Testis (tissue), 3 donors: Measurements from ENCODE around the gene UNC80. TPM values are rescaled to one million over a fixed set of nuclear protein-coding genes. Genes with fewer than 3 reads are reported as not detected.

Experiments used
- DNase-seq: peaks from one replicate; pipeline ENCODE4 v3.0.0-alpha.2; 2019
- H3K27ac ChIP-seq, 2 donors: fragments of 200-600 bp; sonication (generic); one replicate each; pipeline ENCODE4 v1.5.1; 2019
- H3K27me3 ChIP-seq: fragments of 200-600 bp; sonication (generic); one replicate; pipeline ENCODE4 v1.5.1; 2019
- H3K36me3 ChIP-seq: fragments of 200-600 bp; sonication (generic); one replicate; pipeline ENCODE4 v1.5.1; 2017; ENCODE audit warnings: low read depth; ENCODE audit errors: missing control alignments
- H3K4me1 ChIP-seq: fragments of 200-600 bp; sonication (generic); one replicate; pipeline ENCODE4 v1.5.1; 2019
- H3K4me3 ChIP-seq, 2 donors: fragments of 200-600 bp; sonication (generic); one replicate each; pipeline ENCODE4 v1.5.1; 2017 to 2019
- H3K9me3 ChIP-seq: fragments of 200-600 bp; sonication (generic); one replicate; pipeline ENCODE4 v1.5.1; 2017
- CTCF ChIP-seq, 3 experiments: fragments of 450-650 bp in 2 of 3; fragments of 200-600 bp in 1 of 3; sonication (generic) in 1 of 3; IDR thresholded peaks; one replicate each; pipeline ENCODE4 v1.5.1; 2016 to 2019; ENCODE audit warnings: antibody characterized with exemption in 3 of 3, mild to moderate bottlenecking in 2 of 3, moderate library complexity in 1 of 3
- POLR2A ChIP-seq: fragments of 450-650 bp; IDR thresholded peaks from one replicate; pipeline ENCODE4 v1.6.1; 2017; ENCODE audit warnings: antibody characterized with exemption, mild to moderate bottlenecking, moderate library complexity
- WGBS, 2 donors: methylation state at CpG; one replicate each; pipeline ENCODE4 v1.1.5; 2018; 5-methylcytosine and 5-hydroxymethylcytosine counted together
- intact Hi-C: fragments of 100-400 bp; cut with DNase I; formaldehyde crosslinking; loops from one replicate; pipeline ENCODE4 v1.15.1; 2023; ENCODE audit warnings: low total_unique reads
- polyA plus RNA-seq: library from polyadenylated mRNA; stranded (reverse); fragments of 350-450 nt; fragmentation: Illumina TruSeq; extraction: RNeasy Lipid Tissue Mini Kit (QIAGEN cat#74804); gene quantifications from one replicate; pipeline ENCODE4 v1.2.3, GENCODE V29; 2014; ENCODE audit warnings: low read depth, low replicate concordance; ENCODE audit not compliant: insufficient read depth
- total RNA-seq, 2 donors: library from RNA; depleted of rRNA; stranded (reverse); fragments of >200 nt; gene quantifications; one replicate each; pipeline ENCODE4 v1.2.3, GENCODE V29; 2016

UNC80 gene
- total and polyA plus RNA-seq, 3 donors from 2014 or later = 8.2 to 46.1 (median 34.8) TPM

DNA sequence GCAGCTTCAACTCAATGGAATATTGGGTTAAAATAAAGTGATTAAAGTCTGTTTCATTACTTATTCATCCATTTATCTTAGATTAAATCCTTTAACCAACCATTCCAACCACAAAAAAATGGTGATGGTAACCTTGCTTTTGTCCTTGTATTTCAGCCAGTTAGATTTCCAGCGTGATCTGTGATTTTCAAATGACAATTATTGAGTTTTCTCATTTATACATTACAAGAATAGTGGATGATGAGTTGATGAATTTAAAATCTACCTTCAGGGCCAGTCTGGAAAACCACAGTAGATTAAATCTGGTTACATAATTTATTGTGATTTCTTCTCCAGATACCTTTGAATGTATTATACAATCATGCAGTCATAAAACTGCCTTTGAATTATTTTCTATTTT is 29.7 kb upstream of the UNC80 start:
- Histone ChIP-seq H3K9me3 (no peaks in the 10 kb centered on the region), H3K4me3 (no peak overlapping the region), H3K27me3 (no peaks in the 10 kb centered on the region), H3K27ac (no peak overlapping the region), H3K4me1 (no peaks in the 10 kb centered on the region), H3K36me3 (no peaks in the 10 kb centered on the region)
- TF ChIP-seq CTCF (IDR thresholded peaks at IDR 0.05) (no peak), POLR2A (no peak)
- intact Hi-C loops = no loop called here
- DNase-seq = no peak
- 79 to 85% methylated on average over 1 of the region's 1 CpG for WGBS, 2 donors

- DNase-seq = no peak
- Histone ChIP-seq H3K27me3 (no peaks in the 10 kb centered on the region), H3K4me3 (no peak overlapping the region), H3K4me1 (no peaks in the 10 kb centered on the region), H3K36me3 (no peaks in the 10 kb centered on the region), H3K27ac (no peak overlapping the region), H3K9me3 (no peaks in the 10 kb centered on the region)
- WGBS, 2 donors = 54 to 61% methylated on average over 3 of the region's 3 CpGs
- TF ChIP-seq CTCF (IDR thresholded peaks at IDR 0.05) (no peak), POLR2A (no peak)
- intact Hi-C loops = no loop called here
Observed at GRCh38 chr2:209753020-209753419, 18.6 kb upstream of the UNC80 start.

- H3K27me3 ChIP-seq = no peaks in the 10 kb centered on the region
- TF ChIP-seq POLR2A (no peak), CTCF (IDR thresholded peaks at IDR 0.05) (no peak)
Observed at GRCh38 chr2:209757163-209757562, 14.5 kb upstream of the UNC80 start.

DNA sequence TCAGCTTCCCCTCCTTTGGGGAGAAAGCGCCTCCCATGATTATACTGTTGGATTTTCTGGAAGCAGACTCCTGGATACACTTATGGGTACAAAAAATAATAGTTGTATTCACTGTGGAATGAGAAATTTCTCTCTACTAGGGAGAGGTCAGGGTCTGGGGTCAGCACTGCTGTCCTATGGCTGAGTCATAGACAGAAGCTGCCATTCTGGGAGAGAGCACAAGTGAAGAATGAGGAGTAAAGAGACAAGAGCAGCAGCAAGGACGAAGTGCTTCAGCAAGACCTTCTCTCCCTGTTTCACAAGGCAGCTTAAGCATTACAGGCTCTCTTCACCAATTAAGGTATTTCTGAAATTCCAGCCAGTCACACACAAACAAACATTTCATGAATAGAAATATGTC is 10.1 kb upstream of the UNC80 start:
- DNase-seq = no peak
- H3K9me3 ChIP-seq = no peaks in the 10 kb centered on the region
- H3K4me1 ChIP-seq = no peaks in the 10 kb centered on the region
- H3K4me3 ChIP-seq = no peak overlapping the region
- no peak for TF ChIP-seq CTCF (IDR thresholded peaks at IDR 0.05)
- TF ChIP-seq POLR2A = no peak
- intact Hi-C loops = no loop called here
- WGBS, 2 donors = 68 to 71% methylated on average over 2 of the region's 2 CpGs
- H3K27me3 ChIP-seq = no peaks in the 10 kb centered on the region
- H3K27ac ChIP-seq = no peak overlapping the region
- no peaks in the 10 kb centered on the region for H3K36me3 ChIP-seq

More at GRCh38 chr2:209757163-209757562, 14.5 kb upstream of the UNC80 start:
- H3K9me3 ChIP-seq = no peaks in the 10 kb centered on the region
- H3K4me3 ChIP-seq = no peak overlapping the region
- intact Hi-C loops = no loop called here
- no peak for DNase-seq
- no peak overlapping the region for H3K27ac ChIP-seq
- H3K4me1 ChIP-seq = no peaks in the 10 kb centered on the region
- H3K36me3 ChIP-seq = no peaks in the 10 kb centered on the region

GRCh38 chr2:209762563-209762962 is 9.1 kb upstream of the UNC80 start:
- H3K4me3 ChIP-seq = no peak overlapping the region
- DNase-seq = no peak
- TF ChIP-seq CTCF (IDR thresholded peaks at IDR 0.05) (no peak), POLR2A (no peak)
- H3K27me3 ChIP-seq = no peaks in the 10 kb centered on the region
- H3K9me3 ChIP-seq = no peaks in the 10 kb centered on the region
- H3K27ac ChIP-seq = no peak overlapping the region
- no peaks in the 10 kb centered on the region for H3K4me1 ChIP-seq
- intact Hi-C loops = no loop called here
- no peaks in the 10 kb centered on the region for H3K36me3 ChIP-seq
